Liver (tissue), 9 donors: ENCODE data around the gene ABCA3. TPM values are rescaled to one million over a fixed set of nuclear protein-coding genes. Genes with fewer than 3 reads are reported as not detected.

ENCODE experiments used
- DNase-seq: peaks from one replicate; pipeline ENCODE4 v3.0.0-alpha.2; 2017; ENCODE audit warnings: low spot score
- H3K27ac ChIP-seq, 2 donors: one replicate each; pipeline ENCODE4 v1.7.0; 2013; ENCODE audit warnings: inconsistent platforms in 2 of 2, low read length in 2 of 2, control low read depth in 1 of 2, low read depth in 1 of 2, mild to moderate bottlenecking in 1 of 2
- H3K27me3 ChIP-seq, 4 donors: one replicate each; pipeline versions ENCODE4 v1.6.1 to v1.7.0; 2013; ENCODE audit warnings: low read length in 3 of 4, inconsistent platforms in 1 of 4, mild to moderate bottlenecking in 1 of 4, moderate library complexity in 1 of 4; ENCODE audit not compliant: control insufficient read depth in 4 of 4, insufficient read depth in 4 of 4
- H3K36me3 ChIP-seq, 4 donors: one replicate each; pipeline versions ENCODE4 v1.6.1 to v1.7.0; 2013; ENCODE audit warnings: low read length in 3 of 4, mild to moderate bottlenecking in 3 of 4, low read depth in 1 of 4, moderate library complexity in 1 of 4; ENCODE audit not compliant: control insufficient read depth in 4 of 4, insufficient read depth in 3 of 4
- H3K4me1 ChIP-seq, 4 donors: one replicate each; pipeline versions ENCODE4 v1.6.1 to v1.7.0; 2013; ENCODE audit warnings: low read length in 3 of 4, mild to moderate bottlenecking in 3 of 4, moderate library complexity in 1 of 4; ENCODE audit not compliant: control insufficient read depth in 4 of 4, insufficient read depth in 4 of 4
- H3K4me3 ChIP-seq, 3 donors: one replicate each; pipeline versions ENCODE4 v1.6.1 to v1.7.0; 2013; ENCODE audit warnings: low read length in 3 of 3, control low read depth in 1 of 3, low read depth in 1 of 3, mild to moderate bottlenecking in 1 of 3
- H3K9ac ChIP-seq, 2 donors: one replicate each; pipeline ENCODE4 v1.7.0; 2013; ENCODE audit warnings: low read length in 2 of 2, mild to moderate bottlenecking in 2 of 2, moderate library complexity in 2 of 2, control low read depth in 1 of 2, low read depth in 1 of 2
- H3K9me3 ChIP-seq, 4 donors: one replicate each; pipeline versions ENCODE4 v1.6.1 to v1.7.0; 2013; ENCODE audit warnings: low read length in 3 of 4; ENCODE audit not compliant: control insufficient read depth in 4 of 4
- EGR1 ChIP-seq, 2 donors: IDR thresholded peaks; 2 replicates each; pipeline ENCODE4 v1.6.1; 2016 to 2018; ENCODE audit warnings: antibody characterized with exemption in 2 of 2, low read depth in 2 of 2
- FOXA1 ChIP-seq: IDR thresholded peaks from 2 replicates; pipeline ENCODE4 v1.6.1; 2016; ENCODE audit warnings: antibody characterized with exemption
- FOXA2 ChIP-seq: IDR thresholded peaks from 2 replicates; pipeline ENCODE4 v1.6.1; 2016; ENCODE audit warnings: antibody characterized with exemption
- GABPA ChIP-seq, 2 donors: IDR thresholded peaks in 1 of 2; conservative IDR thresholded peaks in 1 of 2; 2 replicates each; pipeline ENCODE4 v1.6.1; 2016; ENCODE audit warnings: antibody characterized with exemption in 2 of 2, mild to moderate bottlenecking in 1 of 2, moderate library complexity in 1 of 2
- HNF4A ChIP-seq, 2 donors: conservative IDR thresholded peaks; 2 replicates each; pipeline ENCODE4 v1.6.1; 2016; ENCODE audit warnings: antibody characterized with exemption in 2 of 2, mild to moderate bottlenecking in 2 of 2
- JUND ChIP-seq, 2 donors: IDR thresholded peaks; 2 replicates each; pipeline ENCODE4 v1.6.1; 2016; ENCODE audit warnings: antibody characterized with exemption in 2 of 2
- NR2F2 ChIP-seq: IDR thresholded peaks from 2 replicates; pipeline ENCODE4 v1.6.1; 2016; ENCODE audit warnings: antibody characterized with exemption
- RAD21 ChIP-seq, 2 donors: IDR thresholded peaks; 2 replicates each; pipeline ENCODE4 v1.6.1; 2016; ENCODE audit warnings: antibody characterized with exemption in 2 of 2, mild to moderate bottlenecking in 2 of 2
- RXRA ChIP-seq, 2 donors: IDR thresholded peaks; 2 replicates each; pipeline ENCODE4 v1.6.1; 2017 to 2018; ENCODE audit warnings: antibody characterized with exemption in 2 of 2, mild to moderate bottlenecking in 1 of 2
- TAF1 ChIP-seq: conservative IDR thresholded peaks from 2 replicates; pipeline ENCODE4 v1.6.1; 2016; ENCODE audit warnings: antibody characterized with exemption, mild to moderate bottlenecking
- WGBS: extraction: QIAGEN DNeasy Blood & Tissue Kit; methylation state at CpG from one replicate; pipeline ENCODE4 v1.1.7; 2013; 5-methylcytosine and 5-hydroxymethylcytosine counted together
- polyA plus RNA-seq, 2 donors: library from polyadenylated mRNA; stranded (reverse) in 1 of 2; unstranded in 1 of 2; fragments of 200-250 nt in 1 of 2; fragments of >200 nt in 1 of 2; fragmentation: Nextera tagmentation in 1 of 2; extraction: Ambion mirVana in 1 of 2; gene quantifications; one replicate each; pipeline versions ENCODE4 v1.2.1 to v1.2.3, GENCODE V29; 2013 to 2015
- total RNA-seq, 2 donors: library from RNA; depleted of rRNA; stranded (reverse); fragments of >200 nt; gene quantifications; one replicate each; pipeline ENCODE4 v1.2.3, GENCODE V29; 2014
- TF ChIP-seq, protein P1 (sequence below): IDR thresholded peaks from 2 replicates; pipeline ENCODE4 v1.6.1; 2016; ENCODE audit warnings: antibody characterized with exemption, mild to moderate bottlenecking
- TF ChIP-seq, protein P2 (sequence below): IDR thresholded peaks from 2 replicates; pipeline ENCODE4 v1.6.1; 2016; ENCODE audit warnings: antibody characterized with exemption
- TF ChIP-seq, protein P3 (sequence below): fragments of 150-350 bp; IDR thresholded peaks from 2 replicates; pipeline ENCODE4 v1.5.1; 2017; ENCODE audit warnings: improper control_type of control experiment, low read depth, low read length; ENCODE audit not compliant: missing input control
- TF ChIP-seq, protein P4 (sequence below): IDR thresholded peaks from 2 replicates; pipeline ENCODE4 v1.6.1; 2016; ENCODE audit warnings: antibody characterized with exemption
- donor health status: healthy.
- donor health status: healthy.
- donor health status: healthy.
- donor health status: healthy.
- donor health status: healthy.

The ABCA3 gene
- total and polyA plus RNA-seq, 4 donors, result 0.47 to 1.1 (median 0.77) TPM

DNA sequence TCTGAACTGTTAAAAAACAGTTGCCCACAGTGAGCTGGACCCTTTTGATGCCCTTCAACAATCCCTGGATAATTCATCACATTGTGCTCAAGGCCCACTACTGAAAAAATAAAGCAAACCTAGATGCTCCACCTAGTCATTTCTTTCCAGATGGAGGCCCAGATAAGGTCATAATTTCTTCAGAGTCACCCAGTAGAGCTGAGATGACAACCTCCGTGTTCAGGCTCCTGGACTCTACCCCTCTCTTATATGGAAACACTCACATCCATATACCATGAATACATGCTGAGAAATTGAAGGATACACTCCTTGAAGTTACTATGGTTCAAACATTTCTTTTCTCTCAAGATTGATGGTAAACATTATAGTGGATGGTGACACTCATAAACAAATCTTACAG, 2.7 kb upstream of the ABCA3 start:
- no peak overlapping the region for H3K4me3 ChIP-seq
- no peak for DNase-seq
- no peak for TF ChIP-seq HNF4A (conservative IDR thresholded peaks at IDR 0.05)
- TF ChIP-seq RXRA (IDR thresholded peaks at IDR 0.05), result no peak
- TF ChIP-seq, protein P1, sequence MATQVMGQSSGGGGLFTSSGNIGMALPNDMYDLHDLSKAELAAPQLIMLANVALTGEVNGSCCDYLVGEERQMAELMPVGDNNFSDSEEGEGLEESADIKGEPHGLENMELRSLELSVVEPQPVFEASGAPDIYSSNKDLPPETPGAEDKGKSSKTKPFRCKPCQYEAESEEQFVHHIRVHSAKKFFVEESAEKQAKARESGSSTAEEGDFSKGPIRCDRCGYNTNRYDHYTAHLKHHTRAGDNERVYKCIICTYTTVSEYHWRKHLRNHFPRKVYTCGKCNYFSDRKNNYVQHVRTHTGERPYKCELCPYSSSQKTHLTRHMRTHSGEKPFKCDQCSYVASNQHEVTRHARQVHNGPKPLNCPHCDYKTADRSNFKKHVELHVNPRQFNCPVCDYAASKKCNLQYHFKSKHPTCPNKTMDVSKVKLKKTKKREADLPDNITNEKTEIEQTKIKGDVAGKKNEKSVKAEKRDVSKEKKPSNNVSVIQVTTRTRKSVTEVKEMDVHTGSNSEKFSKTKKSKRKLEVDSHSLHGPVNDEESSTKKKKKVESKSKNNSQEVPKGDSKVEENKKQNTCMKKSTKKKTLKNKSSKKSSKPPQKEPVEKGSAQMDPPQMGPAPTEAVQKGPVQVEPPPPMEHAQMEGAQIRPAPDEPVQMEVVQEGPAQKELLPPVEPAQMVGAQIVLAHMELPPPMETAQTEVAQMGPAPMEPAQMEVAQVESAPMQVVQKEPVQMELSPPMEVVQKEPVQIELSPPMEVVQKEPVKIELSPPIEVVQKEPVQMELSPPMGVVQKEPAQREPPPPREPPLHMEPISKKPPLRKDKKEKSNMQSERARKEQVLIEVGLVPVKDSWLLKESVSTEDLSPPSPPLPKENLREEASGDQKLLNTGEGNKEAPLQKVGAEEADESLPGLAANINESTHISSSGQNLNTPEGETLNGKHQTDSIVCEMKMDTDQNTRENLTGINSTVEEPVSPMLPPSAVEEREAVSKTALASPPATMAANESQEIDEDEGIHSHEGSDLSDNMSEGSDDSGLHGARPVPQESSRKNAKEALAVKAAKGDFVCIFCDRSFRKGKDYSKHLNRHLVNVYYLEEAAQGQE, result no peak
- TF ChIP-seq RAD21 (IDR thresholded peaks at IDR 0.05), result no peak
- TF ChIP-seq FOXA1, result no peak
- no peak for TF ChIP-seq FOXA2
- TF ChIP-seq EGR1 (IDR thresholded peaks at IDR 0.05; ENCODE audit: low read depth in 2 of 2), result no peak
- TF ChIP-seq JUND (IDR thresholded peaks at IDR 0.05), result no peak
- TF ChIP-seq, protein P2, sequence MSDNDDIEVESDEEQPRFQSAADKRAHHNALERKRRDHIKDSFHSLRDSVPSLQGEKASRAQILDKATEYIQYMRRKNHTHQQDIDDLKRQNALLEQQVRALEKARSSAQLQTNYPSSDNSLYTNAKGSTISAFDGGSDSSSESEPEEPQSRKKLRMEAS, result no peak
- TF ChIP-seq, protein P3, sequence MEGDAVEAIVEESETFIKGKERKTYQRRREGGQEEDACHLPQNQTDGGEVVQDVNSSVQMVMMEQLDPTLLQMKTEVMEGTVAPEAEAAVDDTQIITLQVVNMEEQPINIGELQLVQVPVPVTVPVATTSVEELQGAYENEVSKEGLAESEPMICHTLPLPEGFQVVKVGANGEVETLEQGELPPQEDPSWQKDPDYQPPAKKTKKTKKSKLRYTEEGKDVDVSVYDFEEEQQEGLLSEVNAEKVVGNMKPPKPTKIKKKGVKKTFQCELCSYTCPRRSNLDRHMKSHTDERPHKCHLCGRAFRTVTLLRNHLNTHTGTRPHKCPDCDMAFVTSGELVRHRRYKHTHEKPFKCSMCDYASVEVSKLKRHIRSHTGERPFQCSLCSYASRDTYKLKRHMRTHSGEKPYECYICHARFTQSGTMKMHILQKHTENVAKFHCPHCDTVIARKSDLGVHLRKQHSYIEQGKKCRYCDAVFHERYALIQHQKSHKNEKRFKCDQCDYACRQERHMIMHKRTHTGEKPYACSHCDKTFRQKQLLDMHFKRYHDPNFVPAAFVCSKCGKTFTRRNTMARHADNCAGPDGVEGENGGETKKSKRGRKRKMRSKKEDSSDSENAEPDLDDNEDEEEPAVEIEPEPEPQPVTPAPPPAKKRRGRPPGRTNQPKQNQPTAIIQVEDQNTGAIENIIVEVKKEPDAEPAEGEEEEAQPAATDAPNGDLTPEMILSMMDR, result no peak
- no peak for TF ChIP-seq GABPA (IDR thresholded peaks at IDR 0.05 in 1 of 2, conservative IDR thresholded peaks at IDR 0.05 in 1 of 2)
- TF ChIP-seq NR2F2, result no peak
- TF ChIP-seq TAF1, result no peak
- TF ChIP-seq, protein P4, sequence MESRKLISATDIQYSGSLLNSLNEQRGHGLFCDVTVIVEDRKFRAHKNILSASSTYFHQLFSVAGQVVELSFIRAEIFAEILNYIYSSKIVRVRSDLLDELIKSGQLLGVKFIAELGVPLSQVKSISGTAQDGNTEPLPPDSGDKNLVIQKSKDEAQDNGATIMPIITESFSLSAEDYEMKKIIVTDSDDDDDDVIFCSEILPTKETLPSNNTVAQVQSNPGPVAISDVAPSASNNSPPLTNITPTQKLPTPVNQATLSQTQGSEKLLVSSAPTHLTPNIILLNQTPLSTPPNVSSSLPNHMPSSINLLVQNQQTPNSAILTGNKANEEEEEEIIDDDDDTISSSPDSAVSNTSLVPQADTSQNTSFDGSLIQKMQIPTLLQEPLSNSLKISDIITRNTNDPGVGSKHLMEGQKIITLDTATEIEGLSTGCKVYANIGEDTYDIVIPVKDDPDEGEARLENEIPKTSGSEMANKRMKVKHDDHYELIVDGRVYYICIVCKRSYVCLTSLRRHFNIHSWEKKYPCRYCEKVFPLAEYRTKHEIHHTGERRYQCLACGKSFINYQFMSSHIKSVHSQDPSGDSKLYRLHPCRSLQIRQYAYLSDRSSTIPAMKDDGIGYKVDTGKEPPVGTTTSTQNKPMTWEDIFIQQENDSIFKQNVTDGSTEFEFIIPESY, result no peak
- no peak overlapping the region for H3K27ac ChIP-seq
- H3K36me3 ChIP-seq, result no peaks in the 10 kb centered on the region
- peaks cover 0 to 4% (median 0%) of the 10 kb centered on the region in 4 donors for H3K27me3 ChIP-seq
- peaks cover 6 to 16% (median 14%) of the 10 kb centered on the region in 4 donors for H3K4me1 ChIP-seq
- no peak overlapping the region for H3K9ac ChIP-seq
- WGBS, result 68% methylated on average over 1 of the region's 1 CpG
- no peaks in the 10 kb centered on the region for H3K9me3 ChIP-seq
